IPS-18a (cell line): Measurements from ENCODE around the gene RIC3.

ENCODE experiments used
- H3K27ac ChIP-seq: one replicate; pipeline ENCODE4 v1.5.1; 2013; ENCODE audit warnings: low read length
- H3K27me3 ChIP-seq: one replicate; pipeline ENCODE4 v1.6.1; 2013; ENCODE audit warnings: mild to moderate bottlenecking, low read length; ENCODE audit not compliant: control insufficient read depth, insufficient read depth
- H3K36me3 ChIP-seq: one replicate; pipeline ENCODE4 v1.6.1; 2013; ENCODE audit warnings: low read depth, low read length; ENCODE audit not compliant: control insufficient read depth
- H3K4me1 ChIP-seq: one replicate; pipeline ENCODE4 v1.6.1; 2013; ENCODE audit warnings: low read depth, low read length; ENCODE audit not compliant: control insufficient read depth
- H3K4me3 ChIP-seq: one replicate; pipeline ENCODE4 v1.5.1; 2013; ENCODE audit warnings: low read length
- H3K9ac ChIP-seq: one replicate; pipeline ENCODE4 v1.6.1; 2013; ENCODE audit warnings: mild to moderate bottlenecking, low read length, moderate library complexity
- H3K9me3 ChIP-seq: one replicate; pipeline ENCODE4 v1.6.1; 2013; ENCODE audit warnings: low read depth, low read length; ENCODE audit not compliant: control insufficient read depth

RIC3 gene

GRCh38 chr11:8111636-8112035, 57.2 kb downstream of the RIC3 start:
- Histone ChIP-seq H3K27ac (no peak overlapping the region), H3K36me3 (peaks cover 29% of the 10 kb centered on the region), H3K9ac (no peak overlapping the region), H3K4me1 (no peaks in the 10 kb centered on the region), H3K27me3 (no peaks in the 10 kb centered on the region), H3K4me3 (no peak overlapping the region), H3K9me3 (no peaks in the 10 kb centered on the region)

GRCh38 chr11:8110396-8110795, 58.4 kb downstream of the RIC3 start:
- no peaks in the 10 kb centered on the region for H3K27me3 ChIP-seq
- H3K4me1 ChIP-seq, result no peaks in the 10 kb centered on the region
- no peak overlapping the region for H3K4me3 ChIP-seq
- no peak overlapping the region for H3K9ac ChIP-seq
- H3K9me3 ChIP-seq, result no peaks in the 10 kb centered on the region
- peaks cover 35% of the 10 kb centered on the region for H3K36me3 ChIP-seq
- no peak overlapping the region for H3K27ac ChIP-seq

- no peak overlapping the region for H3K4me3 ChIP-seq
- no peak overlapping the region for H3K27ac ChIP-seq
- peaks cover 36% of the 10 kb centered on the region for H3K36me3 ChIP-seq
- no peaks in the 10 kb centered on the region for H3K4me1 ChIP-seq
- no peaks in the 10 kb centered on the region for H3K9me3 ChIP-seq
- H3K9ac ChIP-seq, result no peak overlapping the region
- H3K27me3 ChIP-seq, result no peaks in the 10 kb centered on the region
Measured at GRCh38 chr11:8109675-8110074, 59.1 kb downstream of the RIC3 start.

- H3K36me3 ChIP-seq, result peaks cover 48% of the 10 kb centered on the region
- no peaks in the 10 kb centered on the region for H3K27me3 ChIP-seq
- H3K9ac ChIP-seq, result no peak overlapping the region
Measured at GRCh38 chr11:8108421-8108820, 60.4 kb downstream of the RIC3 start.

GRCh38 chr11:8107642-8108041, 61.2 kb downstream of the RIC3 start:
- Histone ChIP-seq H3K27ac (no peak overlapping the region), H3K4me3 (no peak overlapping the region), H3K27me3 (no peaks in the 10 kb centered on the region), H3K4me1 (no peaks in the 10 kb centered on the region), H3K9me3 (no peaks in the 10 kb centered on the region), H3K9ac (no peak overlapping the region), H3K36me3 (peaks cover 49% of the 10 kb centered on the region)

More at GRCh38 chr11:8108421-8108820, 60.4 kb downstream of the RIC3 start:
- no peaks in the 10 kb centered on the region for H3K9me3 ChIP-seq
- no peaks in the 10 kb centered on the region for H3K4me1 ChIP-seq
- H3K4me3 ChIP-seq, result no peak overlapping the region
- no peak overlapping the region for H3K27ac ChIP-seq

- Histone ChIP-seq H3K9me3 (no peaks in the 10 kb centered on the region), H3K4me3 (no peak overlapping the region), H3K9ac (no peak overlapping the region), H3K27ac (no peak overlapping the region), H3K36me3 (peaks cover 52% of the 10 kb centered on the region), H3K4me1 (no peaks in the 10 kb centered on the region), H3K27me3 (no peaks in the 10 kb centered on the region)
Measured at GRCh38 chr11:8106679-8107078, 62.1 kb downstream of the RIC3 start.

- H3K4me1 ChIP-seq, result no peaks in the 10 kb centered on the region
- H3K27ac ChIP-seq, result no peak overlapping the region
- no peaks in the 10 kb centered on the region for H3K9me3 ChIP-seq
- H3K4me3 ChIP-seq, result no peak overlapping the region
- no peaks in the 10 kb centered on the region for H3K27me3 ChIP-seq
- H3K9ac ChIP-seq, result no peak overlapping the region
- H3K36me3 ChIP-seq, result peaks cover 60% of the 10 kb centered on the region
Measured at GRCh38 chr11:8105666-8106065, 63.2 kb downstream of the RIC3 start.

GRCh38 chr11:8105133-8105532, 63.7 kb downstream of the RIC3 start:
- H3K36me3 ChIP-seq, result peaks cover 58% of the 10 kb centered on the region
- no peaks in the 10 kb centered on the region for H3K4me1 ChIP-seq
- no peak overlapping the region for H3K4me3 ChIP-seq
- no peak overlapping the region for H3K9ac ChIP-seq
- no peaks in the 10 kb centered on the region for H3K9me3 ChIP-seq
- no peaks in the 10 kb centered on the region for H3K27me3 ChIP-seq
- H3K27ac ChIP-seq, result no peak overlapping the region

GRCh38 chr11:8103909-8104308, 64.9 kb downstream of the RIC3 start:
- Histone ChIP-seq H3K9ac (no peak overlapping the region), H3K27ac (no peak overlapping the region), H3K4me1 (no peaks in the 10 kb centered on the region), H3K9me3 (no peaks in the 10 kb centered on the region), H3K27me3 (no peaks in the 10 kb centered on the region), H3K36me3 (peaks cover 54% of the 10 kb centered on the region), H3K4me3 (no peak overlapping the region)

- Histone ChIP-seq H3K36me3 (peaks cover 56% of the 10 kb centered on the region), H3K9me3 (no peaks in the 10 kb centered on the region), H3K27ac (no peak overlapping the region), H3K9ac (no peak overlapping the region), H3K4me1 (no peaks in the 10 kb centered on the region), H3K4me3 (no peak overlapping the region), H3K27me3 (no peaks in the 10 kb centered on the region)
Measured at GRCh38 chr11:8102965-8103364, 65.9 kb downstream of the RIC3 start.

- H3K27me3 ChIP-seq, result no peaks in the 10 kb centered on the region
- H3K4me1 ChIP-seq, result no peaks in the 10 kb centered on the region
- H3K27ac ChIP-seq, result no peak overlapping the region
- H3K4me3 ChIP-seq, result no peak overlapping the region
- H3K9me3 ChIP-seq, result no peaks in the 10 kb centered on the region
- peaks cover 55% of the 10 kb centered on the region for H3K36me3 ChIP-seq
- no peak overlapping the region for H3K9ac ChIP-seq
Measured at GRCh38 chr11:8102296-8102915, 66.4 kb downstream of the RIC3 start.

GRCh38 chr11:8101421-8101820, 67.4 kb downstream of the RIC3 start:
- no peaks in the 10 kb centered on the region for H3K27me3 ChIP-seq
- H3K36me3 ChIP-seq, result peaks cover 48% of the 10 kb centered on the region
- no peaks in the 10 kb centered on the region for H3K9me3 ChIP-seq
- no peaks in the 10 kb centered on the region for H3K4me1 ChIP-seq
- H3K9ac ChIP-seq, result no peak overlapping the region
- no peak overlapping the region for H3K4me3 ChIP-seq
- H3K27ac ChIP-seq, result no peak overlapping the region
